RPMI7951 (cell line): ENCODE measurements around the gene PDS5A. TPM values are rescaled to one million over a fixed set of nuclear protein-coding genes. Genes with fewer than 3 reads are reported as not detected.
"Not testable (repeated sequence)": the region's sequence is repeated elsewhere in the genome, so short reads cannot be mapped to it uniquely, and the experiment has no call there.

Experiments used
- DNase-seq: peaks from one replicate; pipeline ENCODE4 v3.0.0-alpha.2; 2012; ENCODE audit warnings: low read depth
- total RNA-seq: library from RNA; depleted of rRNA; stranded (reverse); fragments of >200 nt; shearing (Covaris generic); gene quantifications from 2 replicates; pipeline ENCODE4 v1.2.3, GENCODE V29; 2014

The PDS5A gene
- total RNA-seq, 1 experiment from 2014 or later: 47.7 TPM

DNA sequence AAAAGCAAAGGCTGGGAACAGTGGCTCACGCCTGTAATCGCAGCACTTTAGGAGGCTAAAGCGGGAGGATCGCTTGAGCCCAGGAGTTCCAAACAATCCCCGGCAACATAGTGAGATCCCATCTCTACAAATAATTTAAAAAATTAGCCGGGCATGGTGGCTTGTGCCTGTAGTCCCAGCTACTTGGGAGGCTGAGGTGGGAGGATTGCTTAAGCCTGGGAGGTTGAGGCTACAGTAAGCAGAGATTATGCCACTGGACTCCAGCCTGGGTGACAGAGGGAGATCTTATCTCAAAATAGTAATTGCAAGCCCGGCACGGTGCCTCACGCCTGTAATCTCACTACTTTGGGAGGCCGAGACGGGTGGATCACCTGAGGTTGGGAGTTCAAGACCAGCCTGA, 139.3 kb downstream of the PDS5A start:
- not testable (repeated sequence) for DNase-seq

DNA sequence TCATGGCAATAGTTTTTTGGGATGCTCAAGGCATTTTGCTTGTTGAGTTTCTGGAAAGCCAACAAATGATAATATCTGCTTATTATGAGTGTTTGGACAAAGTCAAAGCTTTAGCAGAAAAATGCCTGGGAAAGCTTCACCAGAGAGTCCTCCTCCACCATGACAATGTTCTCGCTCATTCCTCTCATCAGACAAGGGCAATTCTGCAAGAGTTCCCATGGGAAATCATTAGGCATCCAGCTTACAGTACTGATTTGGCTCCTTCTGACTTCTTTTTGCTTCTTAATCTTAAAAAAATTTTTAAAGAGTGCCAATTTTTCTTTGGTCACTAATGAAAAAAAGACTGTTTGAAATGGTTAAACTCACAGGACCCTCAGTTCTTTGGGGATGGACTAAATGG, 143.4 kb downstream of the PDS5A start:
- no peak for DNase-seq

DNA sequence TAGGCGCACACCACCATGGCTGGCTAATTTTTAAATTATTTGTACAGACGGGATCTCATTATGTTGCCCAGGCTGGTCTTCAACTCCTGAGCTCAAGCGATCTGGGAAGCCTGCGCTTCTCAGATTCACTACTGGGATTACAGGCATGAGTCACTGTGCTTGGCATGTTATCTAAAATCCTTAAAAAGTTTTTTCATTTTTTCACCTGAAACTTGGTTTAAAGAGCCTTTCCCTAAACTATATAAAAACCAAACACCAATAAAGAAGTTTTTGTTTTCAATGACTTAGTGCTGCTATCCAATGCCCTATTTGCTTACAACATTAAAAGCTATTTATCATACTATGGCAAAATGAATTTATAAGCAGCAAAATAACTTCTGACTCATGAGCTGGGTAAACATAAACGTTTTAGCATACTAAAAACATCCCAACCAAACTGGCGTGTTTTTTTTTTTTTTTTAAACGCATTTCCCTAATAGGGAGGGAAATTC, 151.9 kb downstream of the PDS5A start:
- no peak for DNase-seq

DNA sequence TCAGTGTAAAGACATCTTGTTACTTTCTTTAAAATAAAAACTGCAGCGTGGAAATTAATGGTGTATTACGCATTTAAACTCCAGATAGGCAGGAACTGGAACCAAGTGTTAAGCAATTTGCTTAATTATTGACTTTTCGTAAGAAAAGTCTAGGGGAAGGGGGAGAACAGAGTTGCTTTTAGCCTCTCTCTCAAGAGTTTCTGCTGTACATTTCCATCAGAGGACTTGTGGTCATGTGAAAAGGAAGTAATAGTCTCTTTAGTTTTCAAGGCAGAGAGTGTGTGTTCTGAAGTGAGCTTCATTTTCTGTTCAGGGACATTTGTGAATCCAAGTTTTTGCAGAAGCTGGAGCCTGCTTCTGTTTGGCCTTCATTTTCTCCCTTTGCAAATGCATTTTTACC, 152.6 kb downstream of the PDS5A start:
- DNase-seq: no peak

DNA sequence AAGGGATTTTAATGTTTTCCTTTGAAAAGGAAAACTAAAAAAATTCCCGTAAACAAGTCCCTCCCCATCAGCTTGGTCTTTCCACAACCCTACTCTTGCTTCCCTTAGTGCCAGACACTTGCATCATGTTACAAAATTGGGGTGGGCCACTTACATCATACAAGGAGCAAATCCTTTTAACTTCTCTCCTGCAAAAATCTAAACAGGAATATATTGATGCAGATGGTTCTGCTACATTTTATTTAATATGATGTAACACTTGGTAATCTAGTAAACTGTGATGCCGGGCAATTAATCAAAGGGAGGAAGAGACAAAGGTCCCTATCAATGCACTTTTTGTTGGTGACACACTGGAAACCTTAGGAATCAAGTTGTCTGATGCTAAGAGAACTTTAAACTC, 154.5 kb downstream of the PDS5A start:
- DNase-seq: no peak

DNA sequence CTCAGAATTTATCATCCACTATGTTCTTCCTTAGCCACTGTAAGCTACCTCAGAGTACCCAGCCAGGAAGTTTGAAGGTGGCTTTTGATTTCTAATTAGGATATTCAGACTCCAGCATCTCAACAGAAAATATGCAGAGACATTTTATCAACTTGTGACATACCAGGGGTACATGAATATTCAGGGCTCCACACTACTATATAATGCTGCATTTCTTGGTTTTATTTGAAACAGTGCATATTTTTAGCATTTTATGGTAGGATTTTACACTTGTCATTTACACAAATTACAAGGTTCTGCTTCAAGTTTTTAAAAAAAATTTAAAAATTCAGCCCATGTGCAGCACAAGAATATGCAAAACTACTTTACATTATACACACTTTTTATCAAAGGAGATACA, 155.0 kb downstream of the PDS5A start:
- DNase-seq: no peak

DNA sequence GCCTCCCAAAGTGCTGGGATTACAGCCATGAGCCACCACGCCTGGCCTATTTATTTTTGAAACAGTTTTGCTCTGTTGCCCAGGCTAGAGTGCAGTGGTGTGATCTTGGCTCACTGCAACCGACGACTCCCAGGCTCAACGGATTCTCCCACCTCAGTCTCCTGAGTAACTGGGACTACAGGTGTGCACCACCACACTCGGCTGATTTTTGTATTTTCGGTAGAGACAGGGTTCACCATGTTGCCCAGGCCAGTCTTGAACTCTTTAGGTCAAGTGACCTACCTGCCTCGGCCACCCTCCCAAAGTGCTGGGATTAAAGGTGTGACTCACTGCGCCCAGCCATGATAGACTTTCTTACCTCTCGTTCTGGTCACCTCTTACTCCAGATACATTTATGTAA, 155.8 kb downstream of the PDS5A start:
- DNase-seq: no peak

DNA sequence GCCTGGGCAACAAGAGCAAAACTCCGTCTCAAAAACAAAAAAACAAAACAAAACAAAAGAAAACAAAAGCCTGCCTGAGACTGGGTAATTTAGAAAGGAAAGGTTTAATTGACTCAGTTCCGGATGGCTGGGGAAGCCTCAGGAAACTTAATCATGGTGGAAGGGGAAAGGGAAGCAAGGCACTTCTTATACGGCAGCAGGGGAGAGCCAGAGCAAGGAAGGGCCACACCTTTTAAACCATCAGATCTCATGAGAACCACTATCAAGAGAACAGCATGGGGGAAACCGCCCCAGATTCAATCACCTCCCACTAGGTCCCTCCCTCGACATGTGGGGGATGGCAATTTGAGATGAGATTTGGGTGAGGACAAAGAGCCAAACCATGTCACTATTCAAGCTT, 157.5 kb downstream of the PDS5A start:
- DNase-seq: no peak

DNA sequence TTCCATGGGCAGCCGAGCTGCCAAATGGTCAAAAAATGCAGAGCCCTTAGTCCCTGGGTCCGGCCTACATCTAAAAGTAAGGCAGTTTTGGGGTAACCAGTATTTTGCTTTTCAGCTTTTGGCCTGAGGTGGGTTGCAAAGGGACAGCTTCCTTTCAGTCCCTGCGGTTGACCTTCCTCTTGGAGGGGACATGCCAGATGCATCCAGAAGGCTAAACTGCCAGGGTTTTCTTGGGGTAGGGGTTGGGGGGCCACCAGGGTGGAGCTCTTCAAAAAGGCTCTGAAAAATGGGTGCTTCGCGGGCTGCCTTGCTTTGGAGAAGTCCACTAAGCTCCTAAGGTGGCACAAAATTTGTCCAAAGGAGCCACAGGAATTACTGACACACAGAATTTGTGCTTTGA, 159.1 kb downstream of the PDS5A start:
- DNase-seq: no peak

DNA sequence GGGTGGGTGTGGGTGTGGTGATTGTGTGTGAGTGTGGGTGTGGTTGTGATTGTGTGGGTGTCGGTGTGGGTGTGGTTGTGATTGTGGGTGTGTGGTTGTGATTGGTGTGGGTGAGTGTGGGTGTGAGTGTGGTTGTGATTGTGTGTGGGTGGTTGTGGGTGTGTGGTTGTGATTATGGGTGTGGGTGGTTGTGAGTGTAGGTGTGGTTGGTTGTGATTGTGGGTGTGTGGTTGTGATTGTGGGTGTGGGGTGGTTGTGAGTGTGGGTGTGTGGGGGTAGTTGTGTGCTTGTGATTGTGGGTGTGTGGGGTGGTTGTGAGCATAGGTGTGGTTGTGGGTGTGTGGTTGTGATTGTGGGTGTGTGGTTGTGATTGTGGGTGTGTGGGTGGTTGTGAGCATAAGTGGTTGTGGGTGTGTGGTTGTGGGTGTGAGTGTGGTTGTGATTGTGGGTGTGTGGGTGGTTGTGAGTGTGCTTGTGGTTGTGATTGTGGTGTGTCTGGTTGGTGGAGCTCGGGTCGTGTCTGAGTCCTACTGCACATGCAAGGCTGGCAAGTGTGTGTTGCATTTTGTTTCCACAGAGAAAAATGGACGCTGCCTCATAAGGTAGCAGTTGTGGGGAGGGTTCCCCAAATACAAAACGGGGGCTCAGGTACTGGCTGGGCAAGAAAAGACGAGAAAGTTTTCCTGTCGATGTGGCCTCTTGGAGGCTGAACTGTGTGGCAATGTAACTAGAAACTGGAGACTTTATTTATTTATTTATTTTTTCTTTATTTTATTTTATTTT, 163.1 kb downstream of the PDS5A start:
- DNase-seq: peak; percentile 51

DNA sequence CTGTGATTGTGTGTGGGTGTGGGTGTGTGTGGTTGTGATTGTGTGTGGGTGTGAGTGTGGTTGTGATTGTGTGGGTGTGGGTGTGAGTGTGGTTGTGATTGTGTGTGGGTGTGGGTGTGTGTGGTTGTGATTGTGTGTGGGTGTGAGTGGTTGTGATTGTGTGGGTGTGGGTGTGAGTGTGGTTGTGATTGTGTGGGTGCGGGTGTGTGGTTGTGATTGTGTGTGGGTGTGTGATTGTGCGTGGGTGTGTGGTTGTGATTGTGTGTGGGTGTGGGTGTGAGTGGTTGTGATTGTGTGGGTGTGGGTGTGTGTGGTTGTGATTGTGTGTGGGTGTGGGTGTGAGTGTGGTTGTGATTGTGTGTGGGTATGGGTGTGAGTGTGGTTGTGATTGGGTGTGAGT, 163.9 kb downstream of the PDS5A start:
- not testable (repeated sequence) for DNase-seq

DNA sequence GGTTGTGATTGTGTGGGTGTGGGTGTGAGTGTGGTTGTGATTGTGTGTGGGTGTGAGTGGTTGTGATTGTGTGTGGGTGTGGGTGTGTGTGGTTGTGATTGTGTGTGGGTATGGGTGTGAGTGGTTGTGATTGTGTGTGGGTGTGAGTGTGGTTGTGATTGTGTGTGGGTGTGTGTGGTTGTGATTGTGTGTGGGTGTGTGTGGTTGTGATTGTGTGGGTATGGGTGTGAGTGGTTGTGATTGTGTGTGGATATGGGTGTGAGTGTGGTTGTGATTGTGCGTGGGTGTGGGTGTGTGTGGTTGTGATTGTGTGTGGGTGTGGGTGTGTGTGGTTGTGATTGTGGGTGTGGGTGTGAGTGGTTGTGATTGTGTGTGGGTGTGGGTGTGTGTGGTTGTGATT, 164.7 kb downstream of the PDS5A start:
- DNase-seq: not testable (repeated sequence)

DNA sequence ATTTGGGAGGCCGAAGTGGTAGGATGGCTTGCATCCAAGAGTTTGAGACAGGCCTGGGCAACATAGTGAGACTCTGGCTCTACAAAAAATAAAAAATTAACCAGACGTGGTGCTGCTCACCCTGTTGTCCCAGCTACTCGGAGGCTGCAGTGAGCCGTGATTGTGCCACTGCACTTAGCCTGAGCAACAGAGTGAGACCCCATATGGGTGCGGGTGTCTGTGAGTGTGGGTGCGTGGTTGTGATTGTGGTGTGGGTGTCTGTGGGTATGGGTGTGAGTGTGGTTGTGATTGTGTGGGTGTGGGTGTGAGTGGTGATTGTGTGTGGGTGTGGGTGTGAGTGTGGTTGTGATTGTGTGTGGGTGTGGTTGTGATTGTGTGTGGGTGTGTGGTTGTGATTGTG, 165.2 kb downstream of the PDS5A start:
- peak; percentile 15 for DNase-seq

DNA sequence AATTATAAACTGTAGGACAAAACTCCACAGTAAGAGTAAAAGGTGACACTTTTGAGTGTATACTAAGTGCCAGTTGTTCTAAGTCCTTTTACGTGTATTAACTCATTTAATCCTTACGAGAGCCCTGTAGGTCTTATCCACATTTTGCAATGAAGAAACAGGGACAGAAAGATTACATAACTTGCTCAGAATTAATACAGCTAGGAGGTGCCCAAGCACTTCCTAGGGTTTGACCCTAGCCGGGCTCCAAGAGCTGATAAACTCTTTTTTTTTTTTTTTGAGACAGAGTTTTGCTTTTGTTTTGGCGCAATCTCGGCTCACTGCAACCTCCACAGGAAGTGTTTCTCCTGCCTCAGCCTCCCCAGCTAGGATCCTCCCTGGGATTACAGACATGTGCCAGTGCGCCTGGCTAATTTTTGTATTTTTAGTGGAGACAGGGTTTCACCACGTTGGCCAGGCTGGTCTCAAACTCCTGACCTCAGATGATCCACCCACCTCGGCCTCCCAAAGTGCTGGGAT, 169.4 kb downstream of the PDS5A start:
- DNase-seq: no peak

DNA sequence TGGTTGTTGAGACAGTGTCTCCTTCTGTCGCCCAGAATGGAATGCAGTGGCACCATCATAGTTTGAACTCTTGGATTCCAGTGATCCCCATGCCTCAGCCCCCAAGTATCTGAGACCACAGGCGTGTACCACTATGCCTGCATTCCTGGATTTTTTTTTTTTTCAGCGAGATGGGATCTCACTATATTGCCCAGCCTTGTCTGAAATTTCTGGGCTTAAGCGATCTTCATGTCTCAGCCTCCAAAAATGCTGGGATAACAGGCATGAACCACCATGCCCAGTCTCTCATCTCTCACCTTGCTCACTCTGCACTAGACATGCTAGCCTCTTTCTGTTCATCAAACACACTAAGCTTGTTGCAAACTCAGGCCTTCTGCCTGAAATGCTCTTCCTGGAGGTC, 175.7 kb downstream of the PDS5A start:
- DNase-seq: no peak

DNA sequence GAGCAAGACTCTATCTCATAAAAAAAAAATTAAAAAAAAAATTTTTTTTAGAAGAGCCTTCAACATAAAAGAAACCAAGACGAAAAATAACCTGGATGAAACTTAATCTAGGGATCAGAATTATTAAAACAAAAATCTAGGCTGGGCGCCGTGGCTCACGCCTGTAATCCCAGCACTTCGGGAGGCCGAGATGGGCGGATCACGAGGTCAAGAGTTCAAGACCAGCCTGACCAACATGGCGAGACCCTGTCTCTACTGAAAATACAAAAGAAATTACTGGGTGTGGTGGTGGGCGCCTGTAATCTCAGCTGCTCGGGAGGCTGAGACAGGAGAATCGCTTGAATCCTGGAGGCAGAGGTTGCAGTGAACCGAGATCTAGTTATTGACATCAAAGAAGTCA, 184.7 kb downstream of the PDS5A start:
- DNase-seq: not testable (repeated sequence)

DNA sequence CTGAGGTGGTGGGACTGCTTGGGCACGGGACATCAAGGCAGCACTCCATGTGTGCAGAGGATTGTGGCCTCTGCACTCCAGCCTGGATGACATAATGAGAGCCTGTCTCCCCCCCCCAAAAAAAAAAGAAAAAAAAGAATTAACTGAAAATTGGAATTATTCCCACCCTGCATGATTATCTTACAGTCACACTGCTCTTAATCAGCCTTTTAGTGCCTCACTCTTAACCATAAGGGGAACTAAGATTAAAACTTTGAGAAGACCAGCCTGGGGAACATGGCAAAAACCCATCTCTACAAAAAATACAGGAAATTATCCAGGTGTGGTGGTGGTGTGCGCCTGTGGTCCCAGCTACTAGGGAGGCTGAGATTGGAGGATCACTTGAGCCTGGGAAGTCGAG, 185.2 kb downstream of the PDS5A start:
- DNase-seq: no peak

DNA sequence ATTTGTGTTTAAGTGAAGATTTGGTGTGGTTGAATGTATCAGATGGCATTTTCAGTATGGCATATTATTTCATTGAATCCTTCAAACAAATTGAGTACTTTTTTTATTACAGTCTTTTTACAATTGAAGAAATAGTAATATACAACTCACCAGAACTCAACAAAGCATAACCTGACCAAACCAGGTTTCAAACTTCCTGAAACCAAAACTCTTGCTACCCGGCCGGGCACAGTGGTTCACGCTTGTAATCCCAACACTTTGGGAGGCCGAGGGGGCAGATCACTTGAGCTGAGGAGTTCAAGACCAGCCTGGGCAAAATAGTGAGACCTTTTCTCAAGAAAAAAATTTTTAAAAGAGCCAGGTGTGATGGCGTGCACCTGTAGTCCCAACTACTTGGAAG, 185.6 kb downstream of the PDS5A start:
- no peak for DNase-seq

DNA sequence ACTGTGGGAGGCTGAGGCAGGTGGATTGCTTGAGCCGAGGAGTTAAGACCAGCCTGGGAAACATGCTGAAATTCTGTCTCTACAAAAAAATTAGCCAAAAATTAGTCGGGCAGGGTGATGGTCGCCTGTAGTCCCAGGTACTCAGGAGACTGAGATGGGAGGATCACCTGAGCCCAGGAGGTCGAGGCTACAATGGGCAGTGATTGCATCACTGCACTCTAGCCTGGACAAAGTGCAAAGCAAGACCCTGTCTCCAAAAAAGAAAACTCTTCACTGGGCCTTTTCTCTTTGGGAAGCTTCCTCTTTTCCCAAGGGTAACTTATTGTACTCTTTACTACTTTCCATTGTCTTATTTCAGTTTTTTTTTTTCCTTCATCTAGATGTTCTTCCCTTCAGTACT, 190.9 kb downstream of the PDS5A start:
- no peak for DNase-seq

DNA sequence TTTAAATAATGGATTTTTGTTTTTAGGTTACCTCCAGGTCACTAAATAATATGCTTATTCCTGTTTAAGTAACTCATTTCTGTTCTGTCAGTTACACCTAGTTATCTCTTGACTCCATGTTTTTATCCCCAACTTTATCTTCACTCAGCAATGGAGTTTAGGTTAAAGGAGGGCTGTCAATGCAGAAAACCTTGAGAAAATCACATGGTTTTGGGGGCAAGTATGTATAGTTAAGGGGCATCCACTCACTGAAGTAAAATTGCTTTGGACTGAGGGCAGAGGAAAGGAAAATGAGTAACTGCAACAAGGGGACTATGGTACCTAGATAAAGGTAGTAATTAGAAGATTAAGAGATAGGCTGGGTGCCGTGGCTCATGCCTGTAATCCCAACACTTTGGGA, 192.6 kb downstream of the PDS5A start:
- no peak for DNase-seq

DNA sequence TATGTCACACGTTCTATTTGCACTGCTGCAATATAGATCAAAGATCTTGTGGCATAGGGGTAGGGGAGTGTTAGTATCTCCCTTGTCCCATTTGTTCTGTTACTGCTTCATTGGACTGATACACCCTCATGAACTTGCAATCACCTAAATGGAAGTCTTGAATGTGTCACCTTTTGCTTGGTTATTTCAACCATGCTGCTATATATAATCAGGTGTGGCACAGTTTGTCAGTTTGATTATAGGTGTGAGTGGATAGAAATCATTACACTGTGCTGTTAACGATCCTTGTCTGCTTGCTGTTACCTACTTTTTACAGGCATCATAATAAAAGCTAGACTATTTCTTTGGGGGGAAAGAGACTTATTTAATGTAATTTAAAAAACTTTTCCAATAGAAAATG, 195.7 kb downstream of the PDS5A start:
- DNase-seq: not testable (repeated sequence)
